DOHH2 (cell line): Measurements from ENCODE around the gene MEFV.

ENCODE experiments used
- EZH2phosphoT487 ChIP-seq: fragments of 200-600 bp; sonication (generic); IDR thresholded peaks from 2 replicates; pipeline ENCODE4 v1.6.1; 2017; ENCODE audit warnings: borderline replicate concordance, mild to moderate bottlenecking, antibody characterized with exemption, low read length, moderate library complexity, mixed read lengths
- TF ChIP-seq, protein P1 (sequence below): fragments of 200-600 bp; sonication (generic); IDR thresholded peaks from one replicate; pipeline ENCODE4 v1.5.1; 2014; ENCODE audit warnings: antibody characterized with exemption, mild to moderate bottlenecking, low read depth, low read length; ENCODE audit not compliant: poor library complexity, severe bottlenecking

DNA sequence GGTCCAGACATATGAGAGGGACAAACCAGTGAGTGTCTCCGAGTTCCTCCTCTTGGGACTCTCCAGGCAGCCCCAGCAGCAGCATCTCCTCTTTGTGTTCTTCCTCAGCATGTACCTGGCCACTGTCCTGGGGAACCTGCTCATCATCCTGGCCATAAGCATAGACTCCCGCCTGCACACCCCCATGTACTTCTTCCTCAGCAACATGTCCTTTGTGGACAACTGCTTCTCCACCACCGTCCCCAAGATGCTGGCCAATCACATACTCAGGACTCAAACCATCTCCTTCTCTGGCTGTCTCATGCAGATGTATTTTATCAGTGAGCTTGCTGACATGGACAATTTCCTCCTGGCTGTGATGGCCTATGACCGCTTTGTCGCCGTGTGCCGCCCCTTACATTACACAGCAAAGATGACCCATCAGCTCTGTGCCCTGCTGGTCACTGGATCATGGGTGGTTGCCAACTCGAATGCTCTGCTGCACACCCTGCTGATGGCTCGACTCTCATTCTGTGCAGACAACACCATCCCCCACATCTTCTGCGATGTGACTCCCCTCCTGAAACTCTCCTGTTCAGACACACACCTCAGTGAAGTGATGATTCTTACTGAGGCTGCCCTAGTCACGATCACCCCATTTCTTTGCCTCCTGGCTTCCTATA is 40.7 kb downstream of the MEFV start:
- TF ChIP-seq, protein P1, sequence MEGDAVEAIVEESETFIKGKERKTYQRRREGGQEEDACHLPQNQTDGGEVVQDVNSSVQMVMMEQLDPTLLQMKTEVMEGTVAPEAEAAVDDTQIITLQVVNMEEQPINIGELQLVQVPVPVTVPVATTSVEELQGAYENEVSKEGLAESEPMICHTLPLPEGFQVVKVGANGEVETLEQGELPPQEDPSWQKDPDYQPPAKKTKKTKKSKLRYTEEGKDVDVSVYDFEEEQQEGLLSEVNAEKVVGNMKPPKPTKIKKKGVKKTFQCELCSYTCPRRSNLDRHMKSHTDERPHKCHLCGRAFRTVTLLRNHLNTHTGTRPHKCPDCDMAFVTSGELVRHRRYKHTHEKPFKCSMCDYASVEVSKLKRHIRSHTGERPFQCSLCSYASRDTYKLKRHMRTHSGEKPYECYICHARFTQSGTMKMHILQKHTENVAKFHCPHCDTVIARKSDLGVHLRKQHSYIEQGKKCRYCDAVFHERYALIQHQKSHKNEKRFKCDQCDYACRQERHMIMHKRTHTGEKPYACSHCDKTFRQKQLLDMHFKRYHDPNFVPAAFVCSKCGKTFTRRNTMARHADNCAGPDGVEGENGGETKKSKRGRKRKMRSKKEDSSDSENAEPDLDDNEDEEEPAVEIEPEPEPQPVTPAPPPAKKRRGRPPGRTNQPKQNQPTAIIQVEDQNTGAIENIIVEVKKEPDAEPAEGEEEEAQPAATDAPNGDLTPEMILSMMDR, result no peak
- no peak for TF ChIP-seq EZH2phosphoT487
